Endothelial cell of umbilical vein (primary cell): Measurements from ENCODE around the gene PPFIBP1. TPM values are rescaled to one million over a fixed set of nuclear protein-coding genes. Genes with fewer than 3 reads are reported as not detected.

Experiments used
- BruUV-seq: library from RNA; stranded (reverse); fragments of 400-500 nt; replicated peaks from 2 replicates; lab custom pipeline; 2021; lab: Mats Ljungman, UMichigan
- CTCF ChIA-PET: fragments of 300-600, 350-600 bp; sonication (Branson Sonifier 250); formaldehyde crosslinking; loops from one replicate; lab custom pipeline; 2021; ENCODE audit warnings: antibody characterized with exemption, inconsistent platforms; lab: Charles Lee
- POLR2A ChIA-PET: fragments of 300-600, 350-600 bp; sonication (Branson Sonifier 250); formaldehyde crosslinking; loops from one replicate; lab custom pipeline; 2021; ENCODE audit warnings: antibody characterized with exemption, inconsistent platforms; lab: Charles Lee
- DNase-seq: peaks from one replicate; pipeline ENCODE4 v3.0.0-alpha.2; 2011; ENCODE audit warnings: low read depth, low spot score
- FAIRE-seq: peaks from 2 replicates; lab custom pipeline; 2011; peaks lifted over from hg19 to GRCh38; lab: Jason Lieb, UNC
- H2AFZ ChIP-seq: 2 replicates; pipeline ENCODE4 v1.6.0; 2012; ENCODE audit warnings: low read depth, low read length, control low read depth, inconsistent platforms
- H3K27ac ChIP-seq: 2 replicates; pipeline ENCODE4 v1.5.1; 2011; ENCODE audit warnings: low read depth, mild to moderate bottlenecking, control low read depth, low read length, moderate library complexity; ENCODE audit not compliant: insufficient read depth
- H3K27me3 ChIP-seq, 2 experiments: 2 replicates each; pipeline versions ENCODE4 v1.6.0 to v1.6.1; 2011; ENCODE audit warnings: low read length in 2 of 2, mixed read lengths in 1 of 2; ENCODE audit not compliant: control insufficient read depth in 2 of 2, insufficient read depth in 2 of 2
- H3K36me3 ChIP-seq, 2 experiments: 2 replicates in 1 of 2; 3 replicates in 1 of 2; pipeline ENCODE4 v1.5.1; 2011; ENCODE audit warnings: low read length in 2 of 2, mild to moderate bottlenecking in 1 of 2, moderate library complexity in 1 of 2; ENCODE audit not compliant: control insufficient read depth in 2 of 2, insufficient read depth in 2 of 2; ENCODE audit errors: extremely low read depth in 1 of 2
- H3K4me1 ChIP-seq: 3 replicates; pipeline ENCODE4 v1.5.1; 2011; ENCODE audit warnings: mild to moderate bottlenecking, low read length; ENCODE audit not compliant: control insufficient read depth, insufficient read depth; ENCODE audit errors: extremely low read depth
- H3K4me2 ChIP-seq: 2 replicates; pipeline ENCODE4 v1.6.1; 2011; ENCODE audit warnings: low read length, control low read depth, mixed read lengths; ENCODE audit not compliant: insufficient read depth
- H3K4me3 ChIP-seq, 3 experiments: fragments of 200-600 bp in 1 of 3; sonication (generic), shearing (Covaris generic) in 1 of 3; replicated peaks in 1 of 3; 2 replicates each; pipeline ENCODE4 v1.5.1; 2011 to 2016; ENCODE audit warnings: control low read depth in 3 of 3, low read length in 3 of 3, mild to moderate bottlenecking in 2 of 3, inconsistent platforms in 1 of 3, low read depth in 1 of 3, moderate library complexity in 1 of 3; ENCODE audit not compliant: insufficient read depth in 1 of 3
- H3K79me2 ChIP-seq: 2 replicates; pipeline ENCODE4 v1.6.0; 2012; ENCODE audit warnings: low read length, inconsistent platforms; ENCODE audit not compliant: control insufficient read depth, insufficient read depth
- H3K9ac ChIP-seq: replicated peaks from 2 replicates; pipeline ENCODE3; 2011; ENCODE audit warnings: low read length, control low read depth; ENCODE audit not compliant: insufficient read depth; ENCODE audit errors: extremely low read depth
- H3K9me1 ChIP-seq: replicated peaks from 3 replicates; pipeline ENCODE4 v1.6.0; 2011; ENCODE audit warnings: mild to moderate bottlenecking, low read length; ENCODE audit not compliant: control insufficient read depth, insufficient read depth; ENCODE audit errors: extremely low read depth
- H3K9me3 ChIP-seq: replicated peaks from 2 replicates; pipeline ENCODE4 v1.5.1; 2012; ENCODE audit warnings: low read length, inconsistent platforms; ENCODE audit not compliant: control insufficient read depth, insufficient read depth
- H4K20me1 ChIP-seq: replicated peaks from 2 replicates; pipeline ENCODE3; 2011; ENCODE audit warnings: mild to moderate bottlenecking, low read length; ENCODE audit not compliant: control insufficient read depth, insufficient read depth; ENCODE audit errors: extremely low read depth
- EZH2 ChIP-seq: IDR thresholded peaks from 2 replicates; pipeline ENCODE4 v1.6.1; 2012; ENCODE audit warnings: borderline replicate concordance, low read depth, mild to moderate bottlenecking, moderate library complexity, low read length, inconsistent platforms; ENCODE audit not compliant: severe bottlenecking
- FOS ChIP-seq: IDR thresholded peaks from 2 replicates; pipeline ENCODE4 v1.6.1; 2011; ENCODE audit warnings: mild to moderate bottlenecking, low read length, moderate library complexity, borderline replicate concordance; ENCODE audit not compliant: insufficient read depth
- GATA2 ChIP-seq: IDR thresholded peaks from 2 replicates; pipeline ENCODE4 v1.7.0; 2011; ENCODE audit warnings: low read depth, mild to moderate bottlenecking, moderate library complexity, mixed read lengths, low read length; ENCODE audit not compliant: insufficient read length, insufficient read depth
- JUN ChIP-seq: IDR thresholded peaks from 2 replicates; pipeline ENCODE4 v1.6.1; 2011; ENCODE audit warnings: borderline replicate concordance, low read depth; ENCODE audit not compliant: insufficient read length, insufficient read depth
- MYC ChIP-seq: IDR thresholded peaks from one replicate; pipeline ENCODE4 v1.6.1; 2011; ENCODE audit warnings: mild to moderate bottlenecking, low read depth, low read length
- POLR2A ChIP-seq: IDR thresholded peaks from 2 replicates; pipeline ENCODE4 v1.6.1; 2012; ENCODE audit warnings: low read depth, mild to moderate bottlenecking, control low read depth, low read length
- POLR2AphosphoS5 ChIP-seq: IDR thresholded peaks from 2 replicates; pipeline ENCODE4 v1.6.1; 2012; ENCODE audit warnings: low read depth, mild to moderate bottlenecking, control low read depth, low read length, moderate library complexity; ENCODE audit not compliant: insufficient read depth
- dilution Hi-C: fragments of 300-500 bp; cut with MboI; formaldehyde crosslinking; loops from one replicate; pipeline ENCODE4 v1.15.0; 2019; ENCODE audit warnings: low sequenced_read_pairs; ENCODE audit not compliant: extremely low pct_ligation_motif_present
- intact Hi-C: fragments of 100-400 bp; cut with micrococcal nuclease; formaldehyde crosslinking; loops from one replicate; pipeline ENCODE4 v1.10.0; 2022
- polyA plus RNA-seq, 4 experiments: library from polyadenylated mRNA; depleted of rRNA in 3 of 4; stranded (reverse) in 3 of 4; unstranded in 1 of 4; fragments of >200 nt; gene quantifications; 2 replicates each; pipeline versions ENCODE4 v1.2.1 to v1.2.3, GENCODE V29; 2011 to 2012; ENCODE audit warnings: missing spikeins in 1 of 4
- total RNA-seq: library from RNA; stranded (reverse); gene quantifications from 2 replicates; pipeline ENCODE4 v1.2.3, GENCODE V29; 2021
- TF ChIP-seq, protein P1 (sequence below): IDR thresholded peaks from 2 replicates; pipeline ENCODE4 v1.6.1; 2011; ENCODE audit not compliant: insufficient read depth, insufficient read length
- TF ChIP-seq, protein P2 (sequence below), 2 donors: IDR thresholded peaks; 1 replicate in 1 of 2; 2 replicates in 1 of 2; pipeline ENCODE4 v1.5.1; 2011; ENCODE audit warnings: low read length in 2 of 2, mild to moderate bottlenecking in 2 of 2, moderate library complexity in 2 of 2, control low read depth in 1 of 2, inconsistent platforms in 1 of 2, low read depth in 1 of 2; ENCODE audit not compliant: insufficient read depth in 1 of 2; ENCODE audit errors: extremely low read depth in 1 of 2

Gene PPFIBP1
- total and polyA plus RNA-seq, 2 donors (not counting 3 experiments of a cell fraction or from before 2014, with no cell fraction given): 45.5 to 154 TPM

DNA sequence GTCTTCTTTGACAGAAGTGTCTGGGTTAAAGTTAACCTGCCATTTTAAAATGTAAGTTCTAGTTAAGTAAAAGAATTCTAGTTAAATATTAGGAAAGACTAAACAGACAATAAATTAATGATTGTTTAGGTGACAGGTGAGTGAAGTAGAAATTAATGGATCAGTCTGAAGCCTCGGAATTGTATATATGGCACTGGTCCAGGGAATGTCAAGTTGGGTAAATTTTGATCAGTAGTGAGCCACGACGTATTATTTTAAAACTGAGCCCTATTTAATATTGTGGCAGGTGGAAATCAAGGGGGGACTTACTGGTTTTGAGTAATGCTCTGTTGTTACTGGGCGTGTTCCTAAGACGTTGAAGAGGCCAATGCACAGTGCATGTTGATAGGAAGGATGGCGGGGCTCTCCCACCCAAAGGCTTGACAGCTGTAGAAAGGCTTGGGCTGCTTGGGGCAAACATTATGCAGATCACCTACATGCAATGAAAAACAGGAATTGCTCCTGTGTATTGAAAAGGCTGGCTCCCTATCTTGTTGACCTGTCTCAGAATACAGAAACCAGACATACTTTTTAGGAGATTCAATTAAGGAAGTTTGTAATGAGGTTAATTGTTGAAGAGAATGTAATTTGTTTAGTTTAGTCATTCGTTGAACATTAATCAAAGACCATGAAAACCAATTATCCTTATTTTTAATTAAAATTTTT is 5.9 kb upstream of the PPFIBP1 start:
- Histone ChIP-seq H3K27ac (no peak overlapping the region), H3K79me2 (no peaks in the 10 kb centered on the region), H4K20me1 (no peaks in the 10 kb centered on the region), H3K9me3 (no peaks in the 10 kb centered on the region), H3K9me1 (no peaks in the 10 kb centered on the region), H3K9ac (no peak overlapping the region), H2AFZ (no peak overlapping the region), H3K4me3 (no peak overlapping the region), H3K4me1 (peaks cover 8% of the 10 kb centered on the region), H3K27me3 (no peaks in the 10 kb centered on the region), H3K36me3 (no peaks in the 10 kb centered on the region), H3K4me2 (no peak overlapping the region)
- ChIA-PET CTCF (no interaction called here), POLR2A (no interaction called here)
- BruUV-seq: no TSS peak
- FAIRE-seq (no peak), DNase-seq (no peak)
- dilution Hi-C loops (no loop called here), intact Hi-C loops (no loop called here)
- TF ChIP-seq POLR2A (no peak), GATA2 (no peak), JUN (no peak), FOS (no peak), EZH2 (no peak), POLR2AphosphoS5 (no peak), MYC (no peak)
- TF ChIP-seq, protein P1, sequence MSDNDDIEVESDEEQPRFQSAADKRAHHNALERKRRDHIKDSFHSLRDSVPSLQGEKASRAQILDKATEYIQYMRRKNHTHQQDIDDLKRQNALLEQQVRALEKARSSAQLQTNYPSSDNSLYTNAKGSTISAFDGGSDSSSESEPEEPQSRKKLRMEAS: no peak
- TF ChIP-seq, protein P2, sequence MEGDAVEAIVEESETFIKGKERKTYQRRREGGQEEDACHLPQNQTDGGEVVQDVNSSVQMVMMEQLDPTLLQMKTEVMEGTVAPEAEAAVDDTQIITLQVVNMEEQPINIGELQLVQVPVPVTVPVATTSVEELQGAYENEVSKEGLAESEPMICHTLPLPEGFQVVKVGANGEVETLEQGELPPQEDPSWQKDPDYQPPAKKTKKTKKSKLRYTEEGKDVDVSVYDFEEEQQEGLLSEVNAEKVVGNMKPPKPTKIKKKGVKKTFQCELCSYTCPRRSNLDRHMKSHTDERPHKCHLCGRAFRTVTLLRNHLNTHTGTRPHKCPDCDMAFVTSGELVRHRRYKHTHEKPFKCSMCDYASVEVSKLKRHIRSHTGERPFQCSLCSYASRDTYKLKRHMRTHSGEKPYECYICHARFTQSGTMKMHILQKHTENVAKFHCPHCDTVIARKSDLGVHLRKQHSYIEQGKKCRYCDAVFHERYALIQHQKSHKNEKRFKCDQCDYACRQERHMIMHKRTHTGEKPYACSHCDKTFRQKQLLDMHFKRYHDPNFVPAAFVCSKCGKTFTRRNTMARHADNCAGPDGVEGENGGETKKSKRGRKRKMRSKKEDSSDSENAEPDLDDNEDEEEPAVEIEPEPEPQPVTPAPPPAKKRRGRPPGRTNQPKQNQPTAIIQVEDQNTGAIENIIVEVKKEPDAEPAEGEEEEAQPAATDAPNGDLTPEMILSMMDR (IDR thresholded peaks at IDR 0.05; ENCODE audit: extremely low read depth in 1 of 2, insufficient read depth in 1 of 2, low read depth in 1 of 2, low read length in 2 of 2): no peak
